HepG2 (cell line): ENCODE results near the gene PSMD5. TPM values are rescaled to one million over a fixed set of nuclear protein-coding genes. Genes with fewer than 3 reads are reported as not detected.
A peak's percentile ranks its signal among the peaks of the same experiment; 100 is the strongest.

Experiments used
- AGO2 ChIP-seq: fragments of 200-400 bp; formaldehyde crosslinking; optimal IDR thresholded peaks from 2 replicates; pipeline ENCODE3; 2017; ENCODE audit warnings: mild to moderate bottlenecking, low read depth, low read length, moderate library complexity
- FOSL1 ChIP-seq: sonication (generic); formaldehyde crosslinking; IDR thresholded peaks from 2 replicates; pipeline ENCODE4 v1.9.0; 2021; ENCODE audit warnings: missing genetic modification reagents, borderline replicate concordance
- GABPA ChIP-seq, 2 experiments: IDR thresholded peaks; 2 replicates each; pipeline ENCODE4 v1.6.1; 2011 to 2016; ENCODE audit warnings: low read depth in 2 of 2, low read length in 1 of 2, missing biosample characterization in 1 of 2, missing genetic modification characterization in 1 of 2
- GATA4 ChIP-seq: sonication (generic); IDR thresholded peaks from 2 replicates; pipeline ENCODE4 v1.6.1; 2016; ENCODE audit warnings: antibody characterized with exemption, low read depth, borderline replicate concordance
- HMGA1 ChIP-seq: sonication (generic); formaldehyde crosslinking; conservative IDR thresholded peaks from 2 replicates; pipeline ENCODE4 v1.4.0; 2020; ENCODE audit warnings: missing genetic modification reagents
- HNRNPK ChIP-seq: fragments of 200-400 bp; formaldehyde crosslinking; IDR thresholded peaks from 2 replicates; pipeline ENCODE4 v1.6.1; 2018; ENCODE audit warnings: low read length, low read depth, moderate library complexity, mild to moderate bottlenecking; ENCODE audit not compliant: poor library complexity, severe bottlenecking
- PLRG1 ChIP-seq: fragments of 450-650 bp; conservative IDR thresholded peaks from 2 replicates; pipeline ENCODE4 v1.6.1; 2016
- TBX3 ChIP-seq: fragments of 450-650 bp; IDR thresholded peaks from 2 replicates; pipeline ENCODE4 v1.6.1; 2017; ENCODE audit warnings: antibody characterized with exemption, mild to moderate bottlenecking, inconsistent platforms, borderline replicate concordance
- XBP1 ChIP-seq: sonication (generic); formaldehyde crosslinking; IDR thresholded peaks from 2 replicates; pipeline ENCODE4 v1.5.0; 2020; ENCODE audit warnings: missing genetic modification reagents
- ZBTB21 ChIP-seq: sonication (generic); formaldehyde crosslinking; IDR thresholded peaks from 2 replicates; pipeline ENCODE4 v1.4.0; 2020; ENCODE audit warnings: missing genetic modification reagents
- ZNF30 ChIP-seq: sonication (generic); formaldehyde crosslinking; IDR thresholded peaks from 2 replicates; pipeline ENCODE4 v1.5.0; 2020; ENCODE audit warnings: mild to moderate bottlenecking, missing genetic modification reagents
- ZNF607 ChIP-seq: sonication (generic); formaldehyde crosslinking; IDR thresholded peaks from 2 replicates; pipeline ENCODE4 v1.5.1; 2020; ENCODE audit warnings: missing genetic modification reagents, mild to moderate bottlenecking, borderline replicate concordance
- ZSCAN12 ChIP-seq: sonication (generic); formaldehyde crosslinking; IDR thresholded peaks from 2 replicates; pipeline ENCODE4 v1.9.0; 2021; ENCODE audit warnings: mild to moderate bottlenecking, missing genetic modification reagents
- ZSCAN25 ChIP-seq: sonication (generic); formaldehyde crosslinking; IDR thresholded peaks from 2 replicates; pipeline ENCODE4 v1.8.0; 2022; ENCODE audit warnings: mild to moderate bottlenecking, missing genetic modification reagents
- ZSCAN9 ChIP-seq: IDR thresholded peaks from 2 replicates; pipeline ENCODE4 v1.6.1; 2016; ENCODE audit warnings: borderline replicate concordance
- polyA plus RNA-seq, 8 experiments: library from polyadenylated mRNA; depleted of rRNA in 3 of 8; stranded (reverse) in 7 of 8; unstranded in 1 of 8; fragments of >200 nt; fragmentation: Illumina TruSeq in 4 of 8; extraction: Trizol in 4 of 8; gene quantifications; 2 replicates each; pipeline versions ENCODE4 v1.2.1 to v1.2.3, GENCODE V29; 2011 to 2016; ENCODE audit warnings: low read depth in 4 of 8, missing spikeins in 1 of 8, mixed read lengths in 1 of 8; ENCODE audit not compliant: insufficient read depth in 1 of 8
- total RNA-seq, 5 experiments: library from RNA; depleted of rRNA; stranded (reverse); fragments of >200 nt; fragmentation: Illumina TruSeq; extraction: Trizol; gene quantifications; 2 replicates each; pipeline ENCODE4 v1.2.3, GENCODE V29; 2016; ENCODE audit warnings: low read depth in 1 of 5
- TF ChIP-seq, protein P1 (sequence below), 2 experiments: fragments of 450-650 bp in 1 of 2; sonication (generic) in 1 of 2; formaldehyde crosslinking in 1 of 2; IDR thresholded peaks; 2 replicates each; pipeline versions ENCODE4 v1.6.1 to v1.8.0; 2016 to 2022; ENCODE audit warnings: antibody characterized with exemption in 1 of 2, mild to moderate bottlenecking in 1 of 2, missing genetic modification reagents in 1 of 2
- TF ChIP-seq, protein P2 (sequence below): sonication (generic); formaldehyde crosslinking; IDR thresholded peaks from 2 replicates; pipeline ENCODE4 v1.4.0; 2020; ENCODE audit warnings: missing genetic modification reagents
- TF ChIP-seq, protein P3 (sequence below): sonication (generic); IDR thresholded peaks from 2 replicates; pipeline ENCODE4 v1.6.1; 2016; ENCODE audit warnings: low read depth, borderline replicate concordance

Gene PSMD5
- total and polyA plus RNA-seq, 2 of the 13 experiments (the other 11 are each of a cell fraction or from before 2014, with no cell fraction given) = 12.7 to 18.1 TPM

DNA sequence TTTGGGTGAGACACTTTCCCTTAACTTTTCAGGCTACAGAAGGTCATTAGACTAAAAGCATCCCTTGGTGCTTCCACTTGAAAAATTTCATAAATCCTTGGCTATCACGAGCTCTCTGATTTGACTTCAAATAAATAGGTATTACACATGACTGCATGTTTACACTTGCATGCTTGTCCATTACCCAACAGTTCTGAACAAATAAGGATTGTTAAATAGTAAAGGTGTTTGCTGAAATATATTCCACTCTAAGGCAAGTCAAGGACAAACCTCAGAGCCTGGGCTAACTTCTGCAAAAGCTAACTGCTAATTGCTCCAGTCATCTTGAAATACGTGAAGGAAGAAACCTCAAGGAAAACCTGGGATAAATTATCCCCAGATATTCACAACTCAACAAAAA, 64.0 kb downstream of the PSMD5 start (continued):
- TF ChIP-seq, protein P1, sequence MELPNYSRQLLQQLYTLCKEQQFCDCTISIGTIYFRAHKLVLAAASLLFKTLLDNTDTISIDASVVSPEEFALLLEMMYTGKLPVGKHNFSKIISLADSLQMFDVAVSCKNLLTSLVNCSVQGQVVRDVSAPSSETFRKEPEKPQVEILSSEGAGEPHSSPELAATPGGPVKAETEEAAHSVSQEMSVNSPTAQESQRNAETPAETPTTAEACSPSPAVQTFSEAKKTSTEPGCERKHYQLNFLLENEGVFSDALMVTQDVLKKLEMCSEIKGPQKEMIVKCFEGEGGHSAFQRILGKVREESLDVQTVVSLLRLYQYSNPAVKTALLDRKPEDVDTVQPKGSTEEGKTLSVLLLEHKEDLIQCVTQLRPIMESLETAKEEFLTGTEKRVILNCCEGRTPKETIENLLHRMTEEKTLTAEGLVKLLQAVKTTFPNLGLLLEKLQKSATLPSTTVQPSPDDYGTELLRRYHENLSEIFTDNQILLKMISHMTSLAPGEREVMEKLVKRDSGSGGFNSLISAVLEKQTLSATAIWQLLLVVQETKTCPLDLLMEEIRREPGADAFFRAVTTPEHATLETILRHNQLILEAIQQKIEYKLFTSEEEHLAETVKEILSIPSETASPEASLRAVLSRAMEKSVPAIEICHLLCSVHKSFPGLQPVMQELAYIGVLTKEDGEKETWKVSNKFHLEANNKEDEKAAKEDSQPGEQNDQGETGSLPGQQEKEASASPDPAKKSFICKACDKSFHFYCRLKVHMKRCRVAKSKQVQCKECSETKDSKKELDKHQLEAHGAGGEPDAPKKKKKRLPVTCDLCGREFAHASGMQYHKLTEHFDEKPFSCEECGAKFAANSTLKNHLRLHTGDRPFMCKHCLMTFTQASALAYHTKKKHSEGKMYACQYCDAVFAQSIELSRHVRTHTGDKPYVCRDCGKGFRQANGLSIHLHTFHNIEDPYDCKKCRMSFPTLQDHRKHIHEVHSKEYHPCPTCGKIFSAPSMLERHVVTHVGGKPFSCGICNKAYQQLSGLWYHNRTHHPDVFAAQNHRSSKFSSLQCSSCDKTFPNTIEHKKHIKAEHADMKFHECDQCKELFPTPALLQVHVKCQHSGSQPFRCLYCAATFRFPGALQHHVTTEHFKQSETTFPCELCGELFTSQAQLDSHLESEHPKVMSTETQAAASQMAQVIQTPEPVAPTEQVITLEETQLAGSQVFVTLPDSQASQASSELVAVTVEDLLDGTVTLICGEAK (IDR thresholded peaks at IDR 0.05) = no peak
- TF ChIP-seq, protein P1 (CRISPR knock-in tag; IDR thresholded peaks at IDR 0.05) = no peak
- TF ChIP-seq ZNF30 = no peak
- no peak for TF ChIP-seq ZNF607 (CRISPR knock-in tag)
- no peak for TF ChIP-seq GATA4
- no peak for TF ChIP-seq ZBTB21 (CRISPR knock-in tag)
- TF ChIP-seq TBX3 = peak; percentile 90
- no peak for TF ChIP-seq AGO2
- TF ChIP-seq HMGA1 (CRISPR knock-in tag) = no peak
- TF ChIP-seq, protein P2, sequence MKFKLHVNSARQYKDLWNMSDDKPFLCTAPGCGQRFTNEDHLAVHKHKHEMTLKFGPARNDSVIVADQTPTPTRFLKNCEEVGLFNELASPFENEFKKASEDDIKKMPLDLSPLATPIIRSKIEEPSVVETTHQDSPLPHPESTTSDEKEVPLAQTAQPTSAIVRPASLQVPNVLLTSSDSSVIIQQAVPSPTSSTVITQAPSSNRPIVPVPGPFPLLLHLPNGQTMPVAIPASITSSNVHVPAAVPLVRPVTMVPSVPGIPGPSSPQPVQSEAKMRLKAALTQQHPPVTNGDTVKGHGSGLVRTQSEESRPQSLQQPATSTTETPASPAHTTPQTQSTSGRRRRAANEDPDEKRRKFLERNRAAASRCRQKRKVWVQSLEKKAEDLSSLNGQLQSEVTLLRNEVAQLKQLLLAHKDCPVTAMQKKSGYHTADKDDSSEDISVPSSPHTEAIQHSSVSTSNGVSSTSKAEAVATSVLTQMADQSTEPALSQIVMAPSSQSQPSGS (CRISPR knock-in tag) = 0 out of 2 replicates have a peak, but pooled peaks have one; percentile 44
- no peak for TF ChIP-seq GABPA (IDR thresholded peaks at IDR 0.05; ENCODE audit: low read depth, low read length)
- peak; percentile 15; the same call in 1 of the 2 replicates for TF ChIP-seq GABPA (CRISPR knock-in tag; IDR thresholded peaks at IDR 0.05; ENCODE audit: low read depth)
- no peak for TF ChIP-seq FOSL1
- TF ChIP-seq, protein P3, sequence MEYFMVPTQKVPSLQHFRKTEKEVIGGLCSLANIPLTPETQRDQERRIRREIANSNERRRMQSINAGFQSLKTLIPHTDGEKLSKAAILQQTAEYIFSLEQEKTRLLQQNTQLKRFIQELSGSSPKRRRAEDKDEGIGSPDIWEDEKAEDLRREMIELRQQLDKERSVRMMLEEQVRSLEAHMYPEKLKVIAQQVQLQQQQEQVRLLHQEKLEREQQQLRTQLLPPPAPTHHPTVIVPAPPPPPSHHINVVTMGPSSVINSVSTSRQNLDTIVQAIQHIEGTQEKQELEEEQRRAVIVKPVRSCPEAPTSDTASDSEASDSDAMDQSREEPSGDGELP = 0 out of 2 replicates have a peak, but pooled peaks have one; percentile 30
- no peak for TF ChIP-seq ZSCAN9
- TF ChIP-seq XBP1 (CRISPR knock-in tag) = no peak
- no peak for TF ChIP-seq ZSCAN25 (CRISPR knock-in tag)
- TF ChIP-seq ZSCAN12 (CRISPR knock-in tag) = no peak
- TF ChIP-seq PLRG1 = no peak
- no peak for TF ChIP-seq HNRNPK
